SK-N-MC (cell line): Measurements from ENCODE around the gene CTBP2.

ENCODE experiments used
- DNase-seq: peaks from one replicate; pipeline ENCODE4 v3.0.0-alpha.2; 2011; ENCODE audit warnings: low read depth, low spot score
- H3K27ac ChIP-seq: fragments of 200-600 bp; sonication (generic); 2 replicates; pipeline ENCODE4 v1.5.1; 2016; ENCODE audit warnings: mixed run types
- H3K36me3 ChIP-seq: fragments of 200-600 bp; sonication (generic); 2 replicates; pipeline ENCODE4 v1.6.1; 2017; ENCODE audit warnings: antibody characterized with exemption, low read length, mixed read lengths; ENCODE audit not compliant: insufficient read depth
- H3K4me3 ChIP-seq: fragments of 200-600 bp; sonication (generic); 2 replicates; pipeline ENCODE4 v1.5.1; 2016
- H3K9ac ChIP-seq: fragments of 200-600 bp; sonication (generic); 2 replicates; pipeline ENCODE4 v1.8.0; 2017; ENCODE audit warnings: mixed run types, mixed read lengths; ENCODE audit not compliant: insufficient read length
- H3K9me3 ChIP-seq: fragments of 200-600 bp; sonication (generic); 2 replicates; pipeline ENCODE4 v1.6.1; 2017; ENCODE audit warnings: low read depth, mild to moderate bottlenecking, antibody characterized with exemption, low read length, moderate library complexity, mixed read lengths
- EZH2 ChIP-seq: fragments of 200-600 bp; sonication (generic); IDR thresholded peaks from one replicate; pipeline ENCODE4 v1.6.1; 2017; ENCODE audit warnings: antibody characterized with exemption
- FOXP2 ChIP-seq: optimal IDR thresholded peaks from 2 replicates; pipeline ENCODE3; 2011; ENCODE audit warnings: mild to moderate bottlenecking, moderate library complexity; ENCODE audit not compliant: insufficient read depth; ENCODE audit errors: extremely low read length, control extremely low read depth
- POLR2AphosphoS5 ChIP-seq: IDR thresholded peaks from 2 replicates; pipeline ENCODE4 v1.6.1; 2012; ENCODE audit warnings: mild to moderate bottlenecking, low read depth, low read length, borderline replicate concordance

CTBP2 gene

GRCh38 chr10:125149680-125150047, 10.7 kb downstream of the CTBP2 start:
- TF ChIP-seq POLR2AphosphoS5 (no peak), EZH2 (no peak), FOXP2 (no peak)
- DNase-seq, result no peak
- H3K9ac ChIP-seq, result no peak overlapping the region

GRCh38 chr10:125149036-125149679, 11.2 kb downstream of the CTBP2 start:
- Histone ChIP-seq H3K27ac (no peak overlapping the region), H3K9me3 (no peaks in the 10 kb centered on the region), H3K9ac (no peak overlapping the region), H3K36me3 (no peaks in the 10 kb centered on the region), H3K4me3 (no peak overlapping the region)
- TF ChIP-seq FOXP2 (no peak), EZH2 (no peak), POLR2AphosphoS5 (no peak)
- DNase-seq, result no peak

More at GRCh38 chr10:125149680-125150047, 10.7 kb downstream of the CTBP2 start:
- Histone ChIP-seq H3K27ac (no peak overlapping the region), H3K9me3 (no peaks in the 10 kb centered on the region), H3K4me3 (no peak overlapping the region), H3K36me3 (no peaks in the 10 kb centered on the region)

DNA sequence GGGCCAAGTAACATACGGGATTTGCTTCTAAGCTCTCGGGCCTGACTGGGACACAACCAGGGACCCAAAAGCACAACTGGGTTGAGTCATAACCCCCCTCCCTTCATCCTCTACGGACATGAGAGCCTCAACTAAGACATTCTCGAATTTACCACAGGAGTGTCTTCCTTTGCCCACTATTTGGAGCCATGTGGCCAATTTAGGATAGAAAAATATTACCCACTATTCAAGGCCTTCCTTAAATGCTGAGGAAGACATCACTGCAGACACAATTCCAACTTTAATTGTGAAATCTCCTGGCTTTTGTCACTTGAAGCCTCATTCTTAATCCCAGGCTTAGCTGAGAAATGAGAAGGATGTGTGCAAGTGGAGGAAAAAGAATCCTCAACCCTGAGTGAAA, 11.8 kb downstream of the CTBP2 start:
- Histone ChIP-seq H3K36me3 (no peaks in the 10 kb centered on the region), H3K9ac (no peak overlapping the region), H3K4me3 (no peak overlapping the region), H3K9me3 (no peaks in the 10 kb centered on the region), H3K27ac (no peak overlapping the region)
- no peak for DNase-seq
- TF ChIP-seq FOXP2, result no peak
- no peak for TF ChIP-seq EZH2
- TF ChIP-seq POLR2AphosphoS5, result no peak

DNA sequence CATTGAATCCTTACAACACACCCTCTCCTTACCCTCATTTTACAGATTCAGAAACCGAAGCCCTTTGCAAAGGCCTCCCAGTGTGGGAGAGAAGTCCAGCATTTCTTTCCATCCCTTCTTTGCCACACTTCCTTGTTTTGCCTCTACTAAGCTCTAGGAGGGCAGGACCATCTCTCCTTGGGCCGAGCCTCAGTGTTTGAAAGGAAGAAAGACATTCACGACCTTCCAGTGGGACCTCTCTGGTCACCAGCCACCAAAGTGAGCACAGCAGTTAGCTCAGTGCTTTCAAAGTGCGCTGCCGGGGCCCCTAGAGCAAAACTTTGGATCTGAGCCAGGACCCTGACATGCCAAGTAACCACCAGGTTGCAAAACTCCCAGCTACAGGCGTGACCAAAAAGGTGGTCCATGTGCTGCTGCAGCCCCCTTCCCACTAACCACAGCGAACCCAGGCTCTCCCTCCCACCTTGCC, 12.4 kb downstream of the CTBP2 start:
- H3K4me3 ChIP-seq, result no peak overlapping the region
- no peak overlapping the region for H3K9ac ChIP-seq
- no peaks in the 10 kb centered on the region for H3K9me3 ChIP-seq
- no peak for TF ChIP-seq EZH2
- no peak for TF ChIP-seq POLR2AphosphoS5
- no peak for TF ChIP-seq FOXP2
- H3K36me3 ChIP-seq, result no peaks in the 10 kb centered on the region
- no peak for DNase-seq
- H3K27ac ChIP-seq, result no peak overlapping the region

DNA sequence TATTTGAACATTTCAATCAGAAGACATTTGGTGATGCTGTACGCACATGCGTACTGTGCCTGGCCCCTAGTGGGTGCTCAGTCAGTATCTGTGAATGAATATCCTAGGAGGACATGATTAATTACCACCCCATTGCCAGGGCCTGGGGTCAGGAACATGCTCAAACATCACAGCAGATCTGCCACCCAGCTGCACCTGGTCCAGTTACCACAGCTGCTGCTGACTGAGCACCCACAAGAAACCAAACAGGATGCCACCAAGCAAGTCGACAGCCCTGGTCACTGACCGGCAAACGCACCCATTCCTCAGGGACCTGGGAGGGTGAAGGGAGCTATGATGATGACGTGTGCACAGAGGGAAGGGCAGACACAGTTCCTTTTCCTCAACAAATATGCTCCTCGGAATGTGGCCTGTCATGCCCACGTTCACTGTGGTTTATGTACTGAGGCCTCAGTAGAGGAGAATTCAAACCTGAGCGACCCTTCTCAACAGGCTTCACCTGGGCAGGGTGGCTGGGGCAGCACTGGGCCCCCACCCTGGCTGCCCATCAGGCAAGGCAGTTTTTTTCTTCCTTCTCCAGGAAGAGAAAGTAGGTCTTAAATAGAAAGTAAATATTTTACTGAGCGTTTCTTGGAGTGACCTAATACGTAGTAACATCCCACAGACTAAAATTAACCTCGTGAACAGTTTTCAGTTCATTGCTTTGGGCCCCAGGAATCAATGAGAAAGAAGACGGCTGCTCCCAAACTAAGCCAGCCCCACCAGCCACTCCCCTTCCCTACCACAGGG, 13.4 kb downstream of the CTBP2 start:
- no peak for TF ChIP-seq POLR2AphosphoS5
- no peak for TF ChIP-seq FOXP2
- no peak for TF ChIP-seq EZH2

GRCh38 chr10:125145636-125146035, 14.7 kb downstream of the CTBP2 start:
- DNase-seq, result no peak
- Histone ChIP-seq H3K27ac (no peak overlapping the region), H3K9me3 (no peaks in the 10 kb centered on the region), H3K9ac (no peak overlapping the region), H3K4me3 (no peak overlapping the region), H3K36me3 (no peaks in the 10 kb centered on the region)
- no peak for TF ChIP-seq POLR2AphosphoS5
- TF ChIP-seq FOXP2, result no peak
- TF ChIP-seq EZH2, result no peak

More for the DNA sequence above, 13.4 kb downstream of the CTBP2 start:
- no peak overlapping the region for H3K27ac ChIP-seq
- no peak overlapping the region for H3K9ac ChIP-seq
- H3K36me3 ChIP-seq, result no peaks in the 10 kb centered on the region
- H3K4me3 ChIP-seq, result no peak overlapping the region
- no peaks in the 10 kb centered on the region for H3K9me3 ChIP-seq
- no peak for DNase-seq

GRCh38 chr10:125144693-125145623, 15.4 kb downstream of the CTBP2 start:
- Histone ChIP-seq H3K9ac (no peak overlapping the region), H3K4me3 (no peak overlapping the region), H3K27ac (no peak overlapping the region), H3K36me3 (no peaks in the 10 kb centered on the region), H3K9me3 (no peaks in the 10 kb centered on the region)
- TF ChIP-seq FOXP2, result no peak
- TF ChIP-seq POLR2AphosphoS5, result no peak
- no peak for TF ChIP-seq EZH2
- no peak for DNase-seq

DNA sequence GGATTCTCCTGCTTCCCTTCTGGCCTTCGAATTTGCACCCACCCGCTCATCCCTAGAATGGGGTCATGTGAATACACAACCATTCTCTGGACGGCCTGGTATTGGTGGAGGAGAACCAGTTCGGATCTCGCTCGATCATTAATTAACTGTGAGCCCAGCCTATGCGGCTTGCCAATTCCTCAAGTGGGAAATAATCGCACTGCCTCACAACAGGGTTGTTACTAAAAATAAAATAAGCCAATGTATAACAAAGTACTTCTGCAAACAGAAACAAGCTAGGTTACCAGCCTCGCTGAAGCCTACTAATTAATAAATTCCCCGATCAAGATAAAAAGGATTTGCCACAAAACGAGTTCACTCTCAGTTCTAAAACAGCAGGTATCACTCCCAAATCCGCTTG, 16.2 kb downstream of the CTBP2 start:
- Histone ChIP-seq H3K9me3 (no peaks in the 10 kb centered on the region), H3K9ac (no peak overlapping the region), H3K36me3 (no peaks in the 10 kb centered on the region), H3K27ac (no peak overlapping the region), H3K4me3 (no peak overlapping the region)
- TF ChIP-seq FOXP2 (no peak), EZH2 (no peak), POLR2AphosphoS5 (no peak)
- no peak for DNase-seq
